ENCODE data around the gene ACKR1.
A peak's percentile ranks its signal among the peaks of the same experiment; 100 is the strongest.

The ACKR1 gene

GRCh38 chr1:159204161-159205141 is at the start of gene ACKR1:
Gene ACKR1 (plus strand): TSS chr1:159204875. CDS start chr1:159204960, 85 bp downstream.
- DNase-seq = no peak

- DNase-seq = peak in 12 of 14 donors; percentile 29 to 80 (median 55)
Measured at GRCh38 chr1:159161001-159161718, 43.5 kb upstream of the ACKR1 start.

GRCh38 chr1:159161719-159162026 is 43.0 kb upstream of the ACKR1 start:
- DNase-seq = peak in 1 of 14 donors; percentile 17

- DNase-seq = no peak
Measured at GRCh38 chr1:159162516-159163265, 42.0 kb upstream of the ACKR1 start.

- DNase-seq = no peak
Measured at GRCh38 chr1:159163614-159164228, 41.0 kb upstream of the ACKR1 start.

GRCh38 chr1:159168043-159168442 is 36.6 kb upstream of the ACKR1 start:
- DNase-seq = peak in 1 of 14 donors; percentile 2

GRCh38 chr1:159170639-159171038 is 34.0 kb upstream of the ACKR1 start:
- DNase-seq = no peak

GRCh38 chr1:159171254-159171687 is 33.4 kb upstream of the ACKR1 start, which contains the start of gene CADM3:
Gene CADM3 (plus strand): TSS chr1:159171615. CDS start chr1:159171766, 151 bp downstream.
- DNase-seq = peak in 10 of 14 donors; percentile 31 to 94 (median 50)

- DNase-seq = peak in 4 of 14 donors; percentile 23 to 76 (median 53)
Measured at GRCh38 chr1:159171688-159172501, 32.8 kb upstream of the ACKR1 start.

GRCh38 chr1:159172614-159173291 is 31.9 kb upstream of the ACKR1 start:
- DNase-seq = peak in 8 of 14 donors; percentile 17 to 92 (median 47)

- DNase-seq = no peak
Measured at GRCh38 chr1:159173320-159173719, 31.4 kb upstream of the ACKR1 start.

GRCh38 chr1:159175571-159175970 is 29.1 kb upstream of the ACKR1 start:
- no peak for DNase-seq

- DNase-seq = no peak
Measured at GRCh38 chr1:159177272-159177907, 27.3 kb upstream of the ACKR1 start.

- peak in 1 of 14 donors; percentile 90 for DNase-seq
Measured at GRCh38 chr1:159179906-159180305, 24.8 kb upstream of the ACKR1 start.

GRCh38 chr1:159180516-159180915 is 24.2 kb upstream of the ACKR1 start:
- DNase-seq = no peak

GRCh38 chr1:159181328-159182024 is 23.2 kb upstream of the ACKR1 start:
- DNase-seq = no peak

GRCh38 chr1:159184201-159184600 is 20.5 kb upstream of the ACKR1 start:
- no peak for DNase-seq

GRCh38 chr1:159185121-159185520 is 19.6 kb upstream of the ACKR1 start:
- DNase-seq = no peak

- no peak for DNase-seq
Measured at GRCh38 chr1:159187033-159187432, 17.6 kb upstream of the ACKR1 start.
